GM21526 (cell line): ENCODE results near the gene LONRF2.

Experiments used
- ATAC-seq: cut with Tn5 transposase; IDR thresholded peaks from one replicate; pipeline ENCODE4 v1.9.1; 2021; ENCODE audit warnings: moderate library complexity; ENCODE audit not compliant: unreplicated experiment, low FRiP score

LONRF2 gene

GRCh38 chr2:100301881-100302584 is 20.3 kb downstream of the LONRF2 start:
- no peak for ATAC-seq

DNA sequence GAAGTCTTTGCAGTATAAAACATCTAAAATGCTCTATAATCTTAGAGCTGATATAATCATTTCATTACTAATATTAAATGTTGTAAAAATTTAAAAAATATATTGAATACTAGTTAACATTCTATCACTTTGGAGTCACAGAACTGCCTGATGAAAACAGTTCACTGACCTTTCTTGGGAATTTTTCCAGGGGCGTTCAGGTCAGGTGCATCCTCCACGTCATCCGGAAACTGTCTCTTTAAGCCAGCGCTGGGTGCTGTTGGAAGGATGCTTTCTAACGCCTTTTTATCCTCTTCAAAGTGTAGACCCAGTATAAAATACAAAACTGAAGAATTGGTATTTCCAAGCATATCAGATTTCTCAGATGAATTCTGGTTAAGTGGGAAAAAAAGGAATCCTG is 22.8 kb downstream of the LONRF2 start:
- no peak for ATAC-seq

- no peak for ATAC-seq
Measured at GRCh38 chr2:100297511-100297910, 24.8 kb downstream of the LONRF2 start.

DNA sequence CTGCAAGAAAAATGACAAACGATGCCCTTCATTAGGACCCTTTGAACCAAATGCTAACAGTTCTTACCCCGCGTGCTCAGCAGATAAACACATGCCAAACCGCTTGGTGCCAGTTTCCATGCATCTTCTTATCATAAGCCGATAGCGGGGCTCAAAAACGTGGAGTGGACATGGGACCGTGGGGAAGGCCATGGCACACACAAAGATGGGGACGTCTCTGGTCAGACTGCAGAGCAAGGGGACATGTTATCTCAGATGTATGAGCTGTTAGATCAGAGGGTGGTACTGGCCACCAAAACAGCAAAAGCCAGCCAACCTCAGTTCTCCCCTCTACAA is 28.2 kb downstream of the LONRF2 start:
- ATAC-seq: no peak

- no peak for ATAC-seq
Measured at GRCh38 chr2:100293341-100294161, 28.8 kb downstream of the LONRF2 start.

DNA sequence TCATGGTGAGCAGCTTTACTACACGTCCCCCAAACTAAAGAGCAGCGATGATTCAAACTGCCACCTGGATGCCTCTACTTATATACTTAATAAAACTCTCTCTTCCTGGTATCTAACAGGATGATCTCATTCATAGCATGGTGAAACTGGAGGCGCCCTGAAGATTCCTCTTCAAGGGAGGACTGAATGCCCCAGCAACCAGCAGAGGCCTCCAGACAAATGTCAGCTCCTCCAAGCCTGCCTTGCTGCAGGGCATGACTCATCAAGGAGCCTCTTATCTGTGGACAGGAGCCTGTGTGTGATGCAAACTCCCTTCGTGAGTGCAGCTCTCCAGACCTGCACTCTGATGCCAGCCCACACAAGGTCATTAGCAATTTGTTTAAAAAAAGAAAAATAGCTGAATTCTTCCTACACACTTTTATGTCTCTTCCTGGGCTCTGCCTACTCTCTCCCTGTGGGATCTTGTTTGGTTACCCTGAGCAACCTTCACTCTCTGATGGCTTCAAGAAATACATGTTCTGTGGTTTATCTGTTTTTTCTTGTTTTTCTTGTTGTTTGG is 30.2 kb downstream of the LONRF2 start:
- ATAC-seq: no peak

DNA sequence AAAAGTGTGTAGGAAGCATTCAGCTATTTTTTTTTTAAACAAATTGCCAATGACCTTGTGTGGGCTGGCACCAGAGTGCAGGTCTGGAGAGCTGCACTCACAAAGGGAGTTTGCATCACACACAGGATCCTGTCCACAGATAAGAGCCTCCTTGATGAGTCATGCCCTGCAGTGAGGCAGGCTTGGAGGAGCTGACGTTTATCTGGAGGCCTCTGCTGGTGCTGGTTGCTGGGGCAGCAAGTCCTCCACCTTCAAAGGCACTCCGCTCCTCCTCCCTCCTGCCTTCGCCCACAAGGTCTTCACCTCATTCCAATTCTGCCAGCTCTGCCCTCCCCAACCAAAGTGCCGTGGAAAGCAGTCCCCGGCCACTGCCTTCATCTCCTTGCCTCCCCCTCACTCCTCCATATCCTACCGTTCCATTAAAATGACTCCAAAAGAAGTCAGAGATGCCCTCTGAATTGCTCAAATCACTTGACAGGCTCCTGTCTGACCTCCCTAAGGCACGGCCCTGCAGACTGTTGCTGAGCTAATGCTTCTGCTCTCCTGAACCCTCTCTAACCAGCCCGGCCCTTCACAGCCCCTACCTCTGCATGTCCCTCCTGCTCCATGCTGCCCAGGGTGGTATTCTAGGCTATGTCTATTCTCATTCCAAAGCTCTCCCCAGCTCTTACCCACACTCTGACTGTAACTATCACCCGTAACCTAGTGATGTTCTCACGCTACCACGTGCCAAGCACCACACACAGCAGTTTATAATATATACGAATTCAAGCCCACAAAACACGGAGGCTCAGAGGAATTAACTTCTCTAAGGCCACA is 30.9 kb downstream of the LONRF2 start:
- ATAC-seq: no peak

GRCh38 chr2:100290718-100291151 is 31.6 kb downstream of the LONRF2 start:
- no peak for ATAC-seq

DNA sequence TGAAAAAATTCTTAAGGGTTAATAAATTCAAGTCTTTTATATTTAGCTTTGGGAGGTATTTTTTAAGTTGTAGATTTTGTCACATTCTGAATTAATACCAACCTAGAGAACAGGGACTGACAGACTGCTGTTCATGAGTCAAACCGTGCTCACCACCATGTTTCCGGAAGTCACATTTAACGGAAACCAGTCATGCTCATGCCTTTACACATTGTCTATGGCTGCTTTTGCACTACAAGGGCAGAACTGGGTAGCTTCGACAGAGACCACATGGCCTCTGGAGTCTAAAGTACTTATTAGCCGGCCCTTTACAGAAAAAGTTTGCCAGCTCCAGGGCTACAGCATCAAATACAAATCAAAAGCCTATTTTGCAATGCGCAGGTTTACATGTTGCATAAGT is 33.3 kb downstream of the LONRF2 start:
- no peak for ATAC-seq

GRCh38 chr2:100286318-100286717 is 36.0 kb downstream of the LONRF2 start:
- ATAC-seq: no peak

- no peak for ATAC-seq
Measured at GRCh38 chr2:100285691-100286090, 36.6 kb downstream of the LONRF2 start.

DNA sequence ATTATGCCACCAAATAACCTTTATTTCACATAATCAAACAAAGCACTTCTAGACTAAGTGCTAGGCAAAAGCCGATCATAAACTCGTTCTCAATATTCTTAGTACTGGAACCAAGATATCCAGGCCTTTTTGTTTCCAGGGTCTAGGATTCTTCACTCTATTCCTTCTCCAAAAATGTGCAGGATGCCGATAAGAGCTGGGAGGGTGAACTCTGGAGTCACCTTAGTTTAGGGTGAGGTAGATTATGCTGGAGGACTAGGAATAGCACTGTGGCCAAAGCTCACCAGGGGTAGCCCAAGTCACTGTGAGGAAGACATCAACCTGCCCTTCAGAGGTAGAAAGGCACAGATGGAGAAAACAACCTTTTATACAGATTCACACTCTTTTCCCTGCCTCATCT is 37.3 kb downstream of the LONRF2 start:
- no peak for ATAC-seq

DNA sequence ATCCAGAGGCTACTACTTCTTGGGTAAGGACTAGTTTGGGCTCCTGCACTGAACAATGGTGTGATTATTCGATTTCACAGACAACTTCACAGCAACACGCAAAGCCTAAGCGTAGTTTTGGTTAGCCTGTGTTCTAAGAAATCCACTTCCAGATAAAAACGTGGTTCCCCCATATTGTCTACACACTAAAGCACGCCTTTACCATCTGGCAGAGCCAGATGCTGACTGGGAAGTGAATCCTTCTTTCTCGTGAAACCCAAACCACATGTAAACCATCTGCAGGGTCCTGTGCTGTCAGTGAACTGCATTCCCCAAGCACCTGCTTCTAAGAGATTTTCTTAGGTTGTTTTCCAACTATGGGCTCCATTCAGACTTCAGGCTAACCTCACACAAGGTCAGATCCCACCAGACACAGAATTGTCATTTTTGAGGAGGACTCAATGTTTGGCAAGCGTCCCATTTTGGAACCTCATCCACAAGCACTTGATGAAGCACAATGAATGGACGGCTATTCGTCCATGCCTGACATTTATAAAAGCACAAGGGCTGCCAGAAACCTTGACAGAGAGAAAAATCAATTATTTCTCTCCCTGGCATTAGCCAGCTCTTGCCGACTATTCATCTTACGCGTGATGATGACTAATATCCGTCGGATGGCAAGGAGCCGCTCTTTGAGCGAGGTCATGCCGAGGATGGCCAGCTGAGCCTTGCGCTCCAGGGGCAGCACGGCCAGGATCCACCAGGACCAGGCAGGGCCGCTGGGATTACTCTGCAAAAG is 38.4 kb downstream of the LONRF2 start:
- no peak for ATAC-seq

GRCh38 chr2:100281521-100282438 is 40.5 kb downstream of the LONRF2 start:
- ATAC-seq: no peak

DNA sequence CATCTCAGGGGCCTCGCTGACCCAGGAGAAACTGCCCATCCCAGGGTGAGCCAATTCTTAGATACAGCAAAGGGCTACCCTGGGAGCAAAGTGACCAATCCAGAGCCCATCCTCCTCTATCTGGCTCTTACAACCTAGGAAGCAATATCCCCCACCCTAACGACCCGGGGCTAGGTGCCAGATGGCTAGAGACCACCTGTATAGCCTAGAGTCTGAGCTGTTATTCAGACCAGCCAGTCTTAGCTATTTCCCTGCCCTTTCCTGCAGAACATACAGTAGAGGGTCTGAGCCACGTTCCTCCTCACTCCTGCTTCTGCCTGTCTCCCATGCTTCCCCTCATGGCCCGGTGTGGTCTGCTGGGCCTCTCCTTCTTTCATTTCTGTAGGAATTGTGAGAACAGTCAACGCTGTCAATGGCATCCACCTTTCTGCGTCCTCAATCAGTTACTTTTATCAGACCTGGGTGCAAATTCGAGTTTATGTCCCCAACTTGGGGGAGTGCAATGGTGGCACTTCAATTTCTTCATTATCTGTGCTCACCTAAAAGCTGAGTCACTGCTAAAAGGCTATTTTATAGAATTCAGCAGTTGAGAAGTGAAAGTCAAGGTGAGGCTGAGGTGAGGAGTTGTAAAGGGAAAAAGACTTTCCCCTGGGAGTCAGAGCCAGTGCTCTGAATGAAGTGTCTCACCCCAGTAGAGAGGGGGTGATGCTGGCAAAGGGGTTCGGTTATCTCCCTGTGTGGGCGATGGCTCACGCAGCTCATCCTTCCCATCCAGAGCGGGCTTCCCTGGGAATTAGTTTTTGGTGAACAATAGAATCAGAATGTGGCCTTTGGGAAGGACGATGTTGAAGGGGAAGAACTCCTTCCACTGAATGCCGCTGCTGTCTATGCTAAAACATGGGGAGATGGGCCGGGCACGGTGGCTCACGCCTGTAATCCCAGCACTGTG is 42.4 kb downstream of the LONRF2 start:
- no peak for ATAC-seq

DNA sequence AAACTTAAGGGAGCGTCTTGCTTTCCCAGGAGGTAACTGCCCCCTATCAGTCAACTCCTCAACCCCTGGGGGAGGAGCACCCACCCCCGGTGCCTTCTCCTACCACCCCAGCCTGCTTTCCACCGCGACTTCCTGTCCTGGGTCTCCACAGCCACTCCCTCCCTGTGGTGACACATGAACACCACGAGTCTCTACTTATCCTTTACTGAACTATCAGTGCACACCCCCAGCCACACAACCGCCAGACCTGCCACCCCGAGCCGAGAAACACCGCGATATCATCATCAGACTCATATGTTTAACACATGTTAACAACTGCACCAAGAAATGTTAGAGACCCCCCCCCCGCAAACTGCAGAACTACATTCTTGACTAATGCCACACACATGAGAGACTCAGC is 43.3 kb downstream of the LONRF2 start:
- no peak for ATAC-seq

GRCh38 chr2:100278501-100278900 is 43.8 kb downstream of the LONRF2 start:
- no peak for ATAC-seq
